Measurements from ENCODE around the gene GTPBP3.

DNA sequence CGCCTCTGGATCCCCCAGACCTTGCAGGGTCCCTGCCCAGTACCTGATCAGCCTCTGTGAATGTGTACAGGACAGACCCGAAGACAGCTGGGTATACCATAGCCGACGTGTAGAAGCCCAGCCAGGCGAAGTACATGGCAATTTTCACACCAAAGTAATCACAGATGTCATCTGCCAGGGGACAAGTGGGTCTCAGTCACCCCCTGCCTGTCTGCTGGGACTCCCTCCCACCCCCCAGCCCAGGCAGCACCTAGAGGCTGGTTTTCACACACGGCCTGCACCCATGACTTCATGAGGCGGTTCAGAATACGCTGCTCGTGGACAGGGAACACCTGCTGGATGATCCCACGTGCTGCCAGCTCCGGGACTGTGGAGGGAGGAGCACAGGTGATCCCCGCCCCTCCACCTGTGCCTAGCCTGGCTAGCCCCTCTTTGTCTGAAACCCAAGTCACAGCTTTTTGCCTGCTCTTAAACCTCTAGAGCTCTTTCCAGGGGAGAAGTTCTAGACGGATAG is 6.3 kb upstream of the GTPBP3 start:
- TF ChIP-seq, protein P1, sequence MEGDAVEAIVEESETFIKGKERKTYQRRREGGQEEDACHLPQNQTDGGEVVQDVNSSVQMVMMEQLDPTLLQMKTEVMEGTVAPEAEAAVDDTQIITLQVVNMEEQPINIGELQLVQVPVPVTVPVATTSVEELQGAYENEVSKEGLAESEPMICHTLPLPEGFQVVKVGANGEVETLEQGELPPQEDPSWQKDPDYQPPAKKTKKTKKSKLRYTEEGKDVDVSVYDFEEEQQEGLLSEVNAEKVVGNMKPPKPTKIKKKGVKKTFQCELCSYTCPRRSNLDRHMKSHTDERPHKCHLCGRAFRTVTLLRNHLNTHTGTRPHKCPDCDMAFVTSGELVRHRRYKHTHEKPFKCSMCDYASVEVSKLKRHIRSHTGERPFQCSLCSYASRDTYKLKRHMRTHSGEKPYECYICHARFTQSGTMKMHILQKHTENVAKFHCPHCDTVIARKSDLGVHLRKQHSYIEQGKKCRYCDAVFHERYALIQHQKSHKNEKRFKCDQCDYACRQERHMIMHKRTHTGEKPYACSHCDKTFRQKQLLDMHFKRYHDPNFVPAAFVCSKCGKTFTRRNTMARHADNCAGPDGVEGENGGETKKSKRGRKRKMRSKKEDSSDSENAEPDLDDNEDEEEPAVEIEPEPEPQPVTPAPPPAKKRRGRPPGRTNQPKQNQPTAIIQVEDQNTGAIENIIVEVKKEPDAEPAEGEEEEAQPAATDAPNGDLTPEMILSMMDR (IDR thresholded peaks at IDR 0.05), result no peak
- TF ChIP-seq POLR2A (IDR thresholded peaks at IDR 0.05), result no peak
- TF ChIP-seq POLR2AphosphoS5 (IDR thresholded peaks at IDR 0.05), result no peak
